ENCODE results near the gene C5orf63.
"Not testable (repeated sequence)": the region's sequence is repeated elsewhere in the genome, so short reads cannot be mapped to it uniquely, and the experiment has no call there.

Gene C5orf63

GRCh38 chr5:127005282-127005681, 68.0 kb downstream of the C5orf63 start:
- not testable (repeated sequence) for DNase-seq

GRCh38 chr5:127004721-127005120, 68.6 kb downstream of the C5orf63 start:
- no peak for DNase-seq

- no peak for DNase-seq
These were observed 69.4 kb downstream of the C5orf63 start for GRCh38 chr5:127003798-127004495.

- DNase-seq: no peak
These were observed 70.9 kb downstream of the C5orf63 start for GRCh38 chr5:127002390-127002789.

GRCh38 chr5:127001621-127002296, 71.5 kb downstream of the C5orf63 start:
- DNase-seq: no peak
